8988T (cell line): Measurements from ENCODE around the gene ZNF428.

ENCODE experiments used
- DNase-seq: peaks from one replicate; pipeline ENCODE4 v3.0.0; 2011

The ZNF428 gene

DNA sequence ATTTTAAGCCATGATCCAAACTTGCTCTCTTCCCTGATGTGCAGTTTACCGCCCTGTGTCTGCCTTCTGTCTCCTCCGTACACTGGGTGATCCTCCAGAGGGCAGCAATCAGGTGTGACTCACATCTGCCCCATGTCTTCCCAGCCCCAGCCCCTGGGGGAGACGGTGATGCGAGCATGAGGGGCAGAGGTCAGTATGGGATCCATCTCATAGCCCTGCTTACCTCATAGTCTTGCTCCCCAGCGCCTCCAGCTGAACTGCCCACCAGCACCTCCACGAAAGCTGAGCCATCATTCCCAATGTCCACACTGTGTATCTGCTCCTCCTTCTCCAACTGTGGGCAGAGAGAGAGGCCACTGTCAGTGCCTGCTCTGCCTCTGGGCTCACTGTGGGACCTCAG, 58.7 kb downstream of the ZNF428 start:
- no peak for DNase-seq
